ENCODE data around the gene UROC1.
"Not testable (repeated sequence)": the region's sequence is repeated elsewhere in the genome, so short reads cannot be mapped to it uniquely, and the experiment has no call there.

Gene UROC1

DNA sequence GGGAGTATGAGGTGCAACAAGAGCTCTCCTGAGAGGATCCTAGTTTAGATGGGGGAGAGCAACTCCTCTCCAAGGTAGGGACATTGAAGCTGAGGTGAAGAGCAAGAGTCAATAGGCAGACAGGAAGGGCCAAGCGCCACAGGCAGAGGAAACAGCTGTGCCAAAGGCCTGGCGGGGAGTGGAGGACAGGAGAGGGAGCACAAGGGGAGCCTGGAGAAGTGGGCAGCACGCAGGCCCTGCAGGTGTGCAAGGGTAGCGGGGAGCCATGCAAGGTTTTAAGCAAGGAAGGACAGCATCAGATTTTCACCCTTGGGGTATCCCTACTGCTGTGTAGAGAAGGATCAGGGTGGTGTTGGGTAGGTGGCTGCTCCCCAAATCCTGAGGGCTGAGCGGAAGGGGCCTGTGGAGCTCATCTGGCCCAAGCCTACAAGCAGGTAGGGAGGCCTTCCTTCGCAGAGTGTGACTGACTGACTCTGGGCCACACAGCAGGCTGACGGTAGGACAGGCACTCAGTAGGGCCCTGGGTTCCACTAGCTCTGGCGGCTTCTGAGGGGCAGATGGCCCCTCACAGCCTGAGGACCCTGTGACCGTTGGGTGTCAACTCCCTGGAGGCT lies 19.6 kb upstream of the UROC1 start:
- no peak for FAIRE-seq
- no peak for TF ChIP-seq POLR2A (IDR thresholded peaks at IDR 0.05; ENCODE audit: low read depth, low read length)
- no peak for TF ChIP-seq POLR2AphosphoS5 (IDR thresholded peaks at IDR 0.05; ENCODE audit: low read depth, low read length)
- TF ChIP-seq TAF1 (IDR thresholded peaks at IDR 0.05; ENCODE audit: borderline replicate concordance, low read depth, low read length) = no peak

GRCh38 chr3:126536126-126536525 lies 18.6 kb upstream of the UROC1 start:
- no peak for DNase-seq (ENCODE audit: insufficient read length)
- no peak for FAIRE-seq
- TF ChIP-seq POLR2AphosphoS5 (IDR thresholded peaks at IDR 0.05; ENCODE audit: low read depth, low read length) (no peak), TAF1 (IDR thresholded peaks at IDR 0.05; ENCODE audit: borderline replicate concordance, low read depth, low read length) (no peak), POLR2A (IDR thresholded peaks at IDR 0.05; ENCODE audit: low read depth, low read length) (no peak)

More for the DNA sequence above, 19.6 kb upstream of the UROC1 start:
- no peak for DNase-seq (ENCODE audit: insufficient read length)

DNA sequence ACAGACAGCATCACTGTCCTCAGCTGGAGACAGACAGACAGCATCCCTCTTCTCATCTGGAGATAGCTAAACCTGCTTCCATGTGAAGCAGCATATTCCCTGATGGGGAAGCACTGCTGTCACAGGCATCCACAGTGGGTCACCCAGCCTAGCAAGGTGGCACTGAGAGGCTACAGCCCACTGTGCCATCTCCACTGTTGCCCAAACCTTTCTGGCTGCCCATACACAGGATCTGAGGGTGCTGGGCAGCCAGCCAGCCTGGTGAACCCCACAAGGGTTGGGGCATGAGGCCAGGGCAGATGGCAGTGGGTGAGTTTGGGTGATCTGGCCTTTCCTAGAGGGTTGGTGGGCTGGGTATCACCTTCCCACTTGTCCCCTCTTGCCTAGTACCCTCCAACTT lies 18.1 kb upstream of the UROC1 start:
- TF ChIP-seq POLR2AphosphoS5 (IDR thresholded peaks at IDR 0.05; ENCODE audit: low read depth, low read length) (no peak), POLR2A (IDR thresholded peaks at IDR 0.05; ENCODE audit: low read depth, low read length) (no peak), TAF1 (IDR thresholded peaks at IDR 0.05; ENCODE audit: borderline replicate concordance, low read depth, low read length) (no peak)

GRCh38 chr3:126534716-126535115 lies 17.1 kb upstream of the UROC1 start:
- not testable (repeated sequence) for DNase-seq (ENCODE audit: insufficient read length); FAIRE-seq

More for the DNA sequence above, 18.1 kb upstream of the UROC1 start:
- FAIRE-seq = no peak
- no peak for DNase-seq (ENCODE audit: insufficient read length)

- no peak for DNase-seq (ENCODE audit: insufficient read length)
- TF ChIP-seq POLR2A (IDR thresholded peaks at IDR 0.05; ENCODE audit: low read depth, low read length) (no peak), TAF1 (IDR thresholded peaks at IDR 0.05; ENCODE audit: borderline replicate concordance, low read depth, low read length) (no peak), POLR2AphosphoS5 (IDR thresholded peaks at IDR 0.05; ENCODE audit: low read depth, low read length) (no peak)
- no peak for FAIRE-seq
These were observed 15.9 kb upstream of the UROC1 start for GRCh38 chr3:126533506-126533905.

- FAIRE-seq (no peak), DNase-seq (ENCODE audit: insufficient read length) (no peak)
- TF ChIP-seq TAF1 (IDR thresholded peaks at IDR 0.05; ENCODE audit: borderline replicate concordance, low read depth, low read length) (no peak), POLR2A (IDR thresholded peaks at IDR 0.05; ENCODE audit: low read depth, low read length) (no peak), POLR2AphosphoS5 (IDR thresholded peaks at IDR 0.05; ENCODE audit: low read depth, low read length) (no peak)
These were observed 13.4 kb upstream of the UROC1 start for GRCh38 chr3:126531051-126531330.

DNA sequence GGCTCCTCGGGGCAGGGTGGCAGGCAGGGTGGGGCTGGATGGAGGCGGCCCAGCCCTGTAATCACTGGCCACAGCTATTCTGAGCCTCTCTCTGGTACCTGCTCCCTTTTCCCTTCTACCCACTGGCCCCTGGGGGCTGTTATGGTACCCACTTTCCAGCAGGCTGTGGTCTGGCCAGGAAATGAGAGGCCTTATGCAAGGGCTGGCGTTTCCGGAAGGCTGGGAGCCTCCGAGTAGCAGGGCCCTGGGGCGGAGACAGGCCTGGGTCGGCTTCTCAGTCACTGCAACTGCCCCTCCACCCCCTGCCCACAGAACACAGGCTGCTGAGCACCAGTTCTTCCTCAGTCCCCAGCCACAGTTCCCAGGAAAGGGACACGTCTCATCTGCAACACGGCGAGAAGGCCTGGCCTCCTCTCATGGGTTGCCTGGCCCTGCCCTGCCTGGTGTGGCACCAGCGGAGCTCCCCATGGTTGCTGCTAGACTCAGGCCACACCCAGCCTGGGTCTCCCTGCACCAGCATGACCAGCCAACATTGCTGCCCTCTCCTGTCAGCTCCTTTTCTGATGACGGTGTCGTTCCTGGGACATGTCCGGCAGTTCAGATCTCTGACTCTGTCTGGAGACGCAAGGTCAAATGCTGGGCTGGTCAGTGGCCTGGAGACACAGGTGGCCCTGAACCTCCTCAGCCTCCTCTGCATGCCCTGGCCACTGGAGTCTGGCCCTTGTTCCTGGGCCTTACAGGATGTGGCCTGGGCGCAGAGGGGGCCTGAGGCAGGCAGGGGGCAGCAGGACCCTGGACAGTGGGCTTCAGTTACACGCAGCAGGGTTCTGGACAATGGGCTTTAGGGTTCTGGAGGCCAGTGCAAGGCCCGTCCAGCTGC lies 12.8 kb upstream of the UROC1 start:
- FAIRE-seq = no peak

DNA sequence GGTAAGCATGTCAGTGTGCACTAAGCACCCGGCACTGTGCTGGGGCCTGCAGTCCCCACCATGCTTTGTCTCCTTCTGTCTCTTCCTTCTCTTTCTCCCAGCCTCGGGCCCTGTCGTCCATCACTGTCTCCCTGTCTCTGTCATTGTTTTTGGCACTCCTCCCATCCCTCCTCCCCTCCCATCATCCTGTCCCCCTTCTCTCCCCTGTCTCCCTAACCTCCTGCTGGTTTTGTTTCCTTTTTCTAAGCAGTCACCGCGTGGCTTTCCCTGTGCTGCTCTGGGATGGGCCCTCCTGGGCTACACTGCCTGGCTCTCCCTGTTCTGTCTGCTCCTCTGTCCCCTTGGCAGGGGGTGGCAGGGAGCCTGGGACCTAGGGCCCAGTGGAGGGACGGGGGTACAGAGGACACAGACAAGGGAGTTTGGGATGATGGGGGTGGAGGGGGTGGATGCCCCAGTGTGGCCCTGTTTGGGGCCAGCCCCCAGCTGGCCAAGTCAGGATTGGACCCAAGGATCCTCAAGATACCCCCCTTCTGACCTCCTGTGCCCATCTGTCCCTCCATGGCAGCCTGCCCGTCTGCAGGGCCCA lies 12.1 kb upstream of the UROC1 start:
- DNase-seq (ENCODE audit: insufficient read length) = no peak
- no peak for TF ChIP-seq POLR2A (IDR thresholded peaks at IDR 0.05; ENCODE audit: low read depth, low read length)
- TF ChIP-seq TAF1 (IDR thresholded peaks at IDR 0.05; ENCODE audit: borderline replicate concordance, low read depth, low read length) = no peak
- no peak for TF ChIP-seq POLR2AphosphoS5 (IDR thresholded peaks at IDR 0.05; ENCODE audit: low read depth, low read length)
- FAIRE-seq = no peak

More for the DNA sequence above, 12.8 kb upstream of the UROC1 start:
- TF ChIP-seq TAF1 (IDR thresholded peaks at IDR 0.05; ENCODE audit: borderline replicate concordance, low read depth, low read length) (no peak), POLR2AphosphoS5 (IDR thresholded peaks at IDR 0.05; ENCODE audit: low read depth, low read length) (no peak), POLR2A (IDR thresholded peaks at IDR 0.05; ENCODE audit: low read depth, low read length) (no peak)
- no peak for DNase-seq (ENCODE audit: insufficient read length)

DNA sequence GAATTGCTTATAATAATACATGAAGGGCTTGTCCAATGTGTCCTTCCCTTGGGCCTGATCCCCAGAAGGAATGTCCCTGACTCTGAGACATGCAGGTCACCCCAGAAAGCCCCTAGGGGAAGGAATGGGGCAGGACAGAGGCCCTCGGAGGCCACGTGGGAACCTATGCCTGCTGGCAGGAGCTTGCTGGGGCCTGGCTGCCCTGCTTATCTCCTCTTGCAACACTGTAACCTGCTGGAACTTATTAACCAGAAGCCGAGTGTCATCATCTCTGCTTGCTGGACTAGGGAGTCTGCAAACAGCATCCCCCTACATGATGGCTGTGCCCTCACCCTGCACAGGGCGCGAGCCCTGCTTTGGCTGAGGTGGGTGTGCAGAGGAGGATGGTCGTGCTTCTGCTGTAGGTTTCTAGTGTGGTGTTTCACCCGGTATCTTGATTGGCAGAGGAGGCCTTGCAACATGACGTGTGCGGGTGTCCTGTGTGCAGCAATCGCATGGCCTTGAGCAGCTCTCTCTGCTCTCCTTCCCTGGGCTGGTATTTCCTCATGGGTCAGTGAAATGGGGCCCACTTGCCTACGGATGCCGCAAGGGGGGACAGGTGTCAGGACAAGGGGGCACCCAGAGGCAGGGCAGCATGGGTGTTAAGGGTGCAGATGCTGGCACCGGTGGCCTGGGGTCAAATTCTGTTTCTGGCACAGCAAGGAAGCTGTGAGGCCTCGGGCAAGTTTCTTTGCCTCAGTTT lies 11.4 kb upstream of the UROC1 start:
- DNase-seq (ENCODE audit: insufficient read length) = no peak
- TF ChIP-seq POLR2AphosphoS5 (IDR thresholded peaks at IDR 0.05; ENCODE audit: low read depth, low read length) (no peak), POLR2A (IDR thresholded peaks at IDR 0.05; ENCODE audit: low read depth, low read length) (no peak), TAF1 (IDR thresholded peaks at IDR 0.05; ENCODE audit: borderline replicate concordance, low read depth, low read length) (no peak)
- FAIRE-seq = no peak

- FAIRE-seq = no peak
- TF ChIP-seq TAF1 (IDR thresholded peaks at IDR 0.05; ENCODE audit: borderline replicate concordance, low read depth, low read length) (no peak), POLR2A (IDR thresholded peaks at IDR 0.05; ENCODE audit: low read depth, low read length) (no peak), POLR2AphosphoS5 (IDR thresholded peaks at IDR 0.05; ENCODE audit: low read depth, low read length) (no peak)
These were observed 10.8 kb upstream of the UROC1 start for GRCh38 chr3:126528419-126528799.

DNA sequence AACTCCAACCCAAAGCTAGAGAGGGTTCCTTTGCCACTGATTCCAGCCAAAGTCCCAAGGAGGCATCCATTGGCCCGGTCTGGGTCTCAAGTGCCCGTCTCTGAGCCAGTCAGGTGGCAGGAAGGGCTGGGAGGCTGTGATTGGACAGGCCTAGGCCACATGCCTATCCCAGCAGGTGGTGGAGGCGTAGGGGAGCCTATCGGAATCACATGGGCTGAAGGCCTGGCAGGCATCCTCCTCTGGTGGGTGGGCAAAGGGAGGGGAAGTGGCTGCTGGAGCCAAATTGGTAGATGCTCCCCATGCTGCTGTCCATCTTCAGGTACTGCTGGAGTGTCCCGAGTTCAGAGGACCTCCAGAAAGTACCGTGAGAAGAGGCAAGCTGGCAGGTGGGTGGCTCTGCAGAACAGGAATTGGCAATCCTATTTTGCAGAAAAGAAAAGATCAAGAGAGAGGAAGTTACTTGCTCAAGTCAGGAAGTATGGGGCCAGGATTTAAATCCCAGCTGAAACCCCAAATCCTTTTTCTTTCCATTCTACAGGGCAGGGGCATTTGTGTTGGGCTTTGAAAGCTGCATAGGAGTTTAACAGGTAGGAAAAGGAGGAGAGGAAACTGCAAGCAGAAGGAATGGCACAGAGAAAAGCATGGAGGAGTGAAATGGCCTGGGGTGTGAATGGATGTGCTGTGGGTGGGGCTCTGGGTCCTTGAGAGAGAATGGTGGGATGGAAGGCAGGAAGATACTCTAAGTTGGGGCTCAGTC lies 10.1 kb upstream of the UROC1 start:
- TF ChIP-seq TAF1 (IDR thresholded peaks at IDR 0.05; ENCODE audit: borderline replicate concordance, low read depth, low read length) (no peak), POLR2AphosphoS5 (IDR thresholded peaks at IDR 0.05; ENCODE audit: low read depth, low read length) (no peak), POLR2A (IDR thresholded peaks at IDR 0.05; ENCODE audit: low read depth, low read length) (no peak)
- DNase-seq (ENCODE audit: insufficient read length) (no peak), FAIRE-seq (no peak)

More at GRCh38 chr3:126528419-126528799, 10.8 kb upstream of the UROC1 start:
- DNase-seq (ENCODE audit: insufficient read length) = no peak
